NT2/D1 (cell line): ENCODE measurements around the gene FER1L5.
A peak's percentile ranks its signal among the peaks of the same experiment; 100 is the strongest.

ENCODE experiments used
- DNase-seq: peaks from one replicate; pipeline ENCODE4 v3.0.0-alpha.2; 2011; ENCODE audit warnings: low read depth, low spot score
- H3K27me3 ChIP-seq: 2 replicates; pipeline ENCODE4 v1.6.0; 2011; ENCODE audit warnings: mild to moderate bottlenecking; ENCODE audit not compliant: insufficient read length, insufficient read depth
- H3K36me3 ChIP-seq: 2 replicates; pipeline ENCODE4 v1.6.1; 2011; ENCODE audit warnings: mild to moderate bottlenecking, low read length, mixed read lengths; ENCODE audit not compliant: insufficient read depth, insufficient read length
- H3K4me1 ChIP-seq: 2 replicates; pipeline ENCODE4 v1.5.1; 2011; ENCODE audit not compliant: insufficient read depth, insufficient read length
- H3K4me3 ChIP-seq: 2 replicates; pipeline ENCODE4 v1.5.1; 2011; ENCODE audit warnings: low read depth; ENCODE audit not compliant: insufficient read length
- H3K9ac ChIP-seq: 2 replicates; pipeline ENCODE4 v1.6.0; 2011; ENCODE audit warnings: low read depth; ENCODE audit not compliant: insufficient read length
- H3K9me3 ChIP-seq: 2 replicates; pipeline ENCODE4 v1.5.1; 2011; ENCODE audit warnings: mild to moderate bottlenecking, low read length; ENCODE audit not compliant: insufficient read depth
- SUZ12 ChIP-seq: IDR thresholded peaks from 2 replicates; pipeline ENCODE4 v1.6.1; 2011; ENCODE audit not compliant: insufficient read length, insufficient read depth; ENCODE audit errors: extremely low read depth
- YY1 ChIP-seq: IDR thresholded peaks from 2 replicates; pipeline ENCODE4 v1.6.1; 2011; ENCODE audit not compliant: insufficient read length, insufficient read depth
- ZNF274 ChIP-seq: IDR thresholded peaks from 2 replicates; pipeline ENCODE4 v1.6.1; 2011; ENCODE audit warnings: mild to moderate bottlenecking, low read depth, low read length

Gene FER1L5

GRCh38 chr2:96729748-96730147, 87.2 kb downstream of the FER1L5 start:
- TF ChIP-seq SUZ12 (no peak), YY1 (no peak), ZNF274 (no peak)
- no peaks in the 10 kb centered on the region for H3K9me3 ChIP-seq
- no peak for DNase-seq

DNA sequence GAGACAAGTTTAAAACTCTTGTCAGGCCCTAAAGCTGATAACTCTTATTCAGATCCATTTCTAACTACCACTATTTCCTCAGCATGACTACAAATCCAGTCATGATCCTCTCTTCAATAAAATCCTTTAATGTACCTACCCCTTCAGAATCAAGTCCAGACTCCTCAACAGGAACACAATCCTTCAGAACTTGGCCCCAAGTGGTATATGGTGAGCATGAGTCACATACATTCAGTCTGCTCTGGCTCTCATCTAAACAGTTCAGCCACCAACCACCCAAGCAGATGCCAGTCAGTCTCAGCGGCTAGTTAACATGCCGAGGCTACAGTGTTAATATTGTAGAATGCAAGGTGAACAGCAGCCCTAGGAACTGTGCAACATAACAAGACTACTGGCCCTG, 87.6 kb downstream of the FER1L5 start:
- Histone ChIP-seq H3K9me3 (no peaks in the 10 kb centered on the region), H3K4me1 (no peaks in the 10 kb centered on the region), H3K36me3 (peaks cover 87% of the 10 kb centered on the region), H3K9ac (no peak overlapping the region), H3K4me3 (no peak overlapping the region), H3K27me3 (no peaks in the 10 kb centered on the region)
- DNase-seq = no peak
- TF ChIP-seq SUZ12 (no peak), YY1 (no peak), ZNF274 (no peak)

More at GRCh38 chr2:96729748-96730147, 87.2 kb downstream of the FER1L5 start:
- H3K27me3 ChIP-seq = no peaks in the 10 kb centered on the region
- H3K36me3 ChIP-seq = peaks cover 85% of the 10 kb centered on the region
- H3K4me1 ChIP-seq = no peaks in the 10 kb centered on the region
- H3K4me3 ChIP-seq = no peak overlapping the region
- no peak overlapping the region for H3K9ac ChIP-seq

DNA sequence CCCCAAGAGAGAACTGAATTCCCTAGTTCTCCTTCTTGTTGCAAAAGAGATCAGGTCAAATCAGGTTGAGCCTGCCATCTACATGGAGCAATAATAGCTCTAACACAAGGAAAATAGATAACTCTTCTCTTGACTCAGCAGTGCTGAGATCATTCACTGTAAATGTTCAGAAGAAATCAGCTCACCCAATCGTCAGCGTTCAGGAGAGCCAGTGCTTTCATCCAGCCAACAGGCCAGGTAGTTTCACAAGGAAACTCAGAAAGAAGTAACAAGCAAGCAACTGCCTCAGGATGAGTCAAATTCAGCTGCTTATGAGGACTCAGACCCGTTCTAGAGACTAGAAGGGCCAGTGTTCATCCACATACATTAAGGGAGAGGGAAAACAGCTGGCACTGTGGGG, 91.4 kb downstream of the FER1L5 start:
- Histone ChIP-seq H3K9ac (no peak overlapping the region), H3K9me3 (no peaks in the 10 kb centered on the region), H3K36me3 (peaks cover 86% of the 10 kb centered on the region), H3K4me1 (no peaks in the 10 kb centered on the region), H3K27me3 (no peaks in the 10 kb centered on the region), H3K4me3 (no peak overlapping the region)
- DNase-seq = no peak
- TF ChIP-seq SUZ12 (no peak), YY1 (no peak), ZNF274 (no peak)

DNA sequence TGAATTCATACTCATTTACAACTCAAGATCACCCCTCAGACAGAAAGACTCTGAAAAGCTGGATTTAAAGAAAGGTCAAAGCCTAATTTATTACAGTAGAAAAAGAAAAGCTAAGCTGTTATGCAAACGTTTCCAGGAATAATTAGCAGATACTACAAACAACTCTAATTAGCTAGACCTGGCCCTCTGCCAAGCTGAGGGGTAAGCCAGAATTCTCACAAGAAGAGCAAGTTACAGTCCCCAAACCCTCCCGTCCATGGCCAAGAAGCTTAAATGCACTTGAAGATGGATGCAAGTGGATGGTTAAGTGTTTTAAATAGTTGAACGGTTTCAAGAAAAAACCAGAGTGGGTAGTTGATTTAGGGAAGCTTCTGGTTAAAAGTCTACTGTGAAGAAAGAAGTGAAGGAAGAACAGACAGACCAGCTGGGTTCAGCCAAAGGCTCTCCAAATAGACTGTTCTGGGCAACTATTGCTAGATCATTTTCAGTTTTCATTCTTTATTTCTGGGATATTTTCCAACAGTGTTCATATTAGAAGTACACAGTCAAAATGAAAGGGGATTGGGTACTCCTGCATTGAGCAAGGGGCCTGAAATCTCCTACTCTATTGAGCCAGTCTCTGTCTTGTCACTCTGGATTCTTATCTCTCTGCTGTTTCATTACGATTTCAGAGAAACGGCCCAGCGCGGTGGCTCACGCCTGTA, 92.5 kb downstream of the FER1L5 start:
- no peak for TF ChIP-seq ZNF274
- no peak for TF ChIP-seq YY1
- TF ChIP-seq SUZ12 = no peak
- Histone ChIP-seq H3K27me3 (no peaks in the 10 kb centered on the region), H3K4me1 (no peaks in the 10 kb centered on the region), H3K9ac (no peak overlapping the region), H3K36me3 (peaks cover 79% of the 10 kb centered on the region), H3K9me3 (no peaks in the 10 kb centered on the region), H3K4me3 (no peak overlapping the region)
- DNase-seq = no peak

- no peak for TF ChIP-seq YY1
- no peak for TF ChIP-seq SUZ12
- no peak for TF ChIP-seq ZNF274
- H3K36me3 ChIP-seq = peaks cover 57% of the 10 kb centered on the region
Observed at GRCh38 chr2:96737251-96737650, 94.7 kb downstream of the FER1L5 start.

GRCh38 chr2:96737831-96738230, 95.3 kb downstream of the FER1L5 start:
- TF ChIP-seq YY1 = no peak
- TF ChIP-seq ZNF274 = no peak
- TF ChIP-seq SUZ12 = no peak
- H3K27me3 ChIP-seq = no peaks in the 10 kb centered on the region
- no peak for DNase-seq
- H3K36me3 ChIP-seq = peaks cover 54% of the 10 kb centered on the region
- H3K4me1 ChIP-seq = no peaks in the 10 kb centered on the region
- no peak overlapping the region for H3K4me3 ChIP-seq
- no peaks in the 10 kb centered on the region for H3K9me3 ChIP-seq
- H3K9ac ChIP-seq = no peak overlapping the region

More at GRCh38 chr2:96737251-96737650, 94.7 kb downstream of the FER1L5 start:
- DNase-seq = no peak
- no peak overlapping the region for H3K4me3 ChIP-seq
- no peak overlapping the region for H3K9ac ChIP-seq
- no peaks in the 10 kb centered on the region for H3K4me1 ChIP-seq
- H3K9me3 ChIP-seq = no peaks in the 10 kb centered on the region
- H3K27me3 ChIP-seq = no peaks in the 10 kb centered on the region

DNA sequence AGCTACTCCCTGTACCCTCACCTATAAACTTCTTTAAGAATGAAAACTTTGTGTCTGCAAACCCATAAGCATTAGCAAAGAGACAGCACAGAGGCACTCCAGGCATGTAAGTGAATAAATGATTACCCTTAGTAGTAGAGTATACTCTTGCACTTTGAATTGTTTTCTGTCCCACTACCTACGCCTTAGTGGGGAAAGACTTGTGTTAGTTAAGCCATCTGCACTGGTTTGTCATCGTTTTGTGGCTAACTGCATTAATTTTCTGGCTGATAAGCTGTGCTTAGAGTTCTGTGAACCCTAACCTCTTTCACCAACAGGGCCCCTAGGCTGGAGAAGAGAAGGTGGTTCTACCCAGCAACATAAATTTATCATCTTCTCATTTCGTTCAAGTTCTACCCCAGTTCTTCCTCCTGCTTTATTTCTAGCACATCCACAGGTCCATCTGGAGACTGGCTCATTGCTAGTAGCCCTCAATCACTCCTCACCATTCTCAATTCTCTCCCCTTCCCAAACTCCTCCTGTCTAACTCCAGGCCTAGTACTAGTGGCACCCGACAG, 96.6 kb downstream of the FER1L5 start:
- H3K27me3 ChIP-seq = no peaks in the 10 kb centered on the region
- no peaks in the 10 kb centered on the region for H3K4me1 ChIP-seq
- no peak for DNase-seq
- peaks cover 41% of the 10 kb centered on the region for H3K36me3 ChIP-seq
- TF ChIP-seq ZNF274 (no peak), SUZ12 (no peak), YY1 (no peak)
- peak overlapping the region; percentile 84 for H3K4me3 ChIP-seq
- H3K9me3 ChIP-seq = no peaks in the 10 kb centered on the region
- peak overlapping the region; percentile 92 for H3K9ac ChIP-seq
